Lung (tissue), 12 donors: ENCODE results near the gene FGFR3. TPM values are rescaled to one million over a fixed set of nuclear protein-coding genes. Genes with fewer than 3 reads are reported as not detected.

Experiments
- ATAC-seq: fragments of 200-7000 bp; cut with Tn5 transposase; one replicate; pipeline ENCODE4 v1.9.1; 2020; ENCODE audit warnings: moderate number of reproducible peaks; ENCODE audit not compliant: insufficient read depth, low FRiP score
- DNase-seq, 3 donors: peaks; one replicate each; pipeline ENCODE4 v3.0.0-alpha.2; 2013 to 2017
- H3K27ac ChIP-seq, 2 donors: one replicate each; pipeline ENCODE4 v1.5.1; 2013; ENCODE audit warnings: mild to moderate bottlenecking in 2 of 2, moderate library complexity in 2 of 2, control low read depth in 1 of 2, inconsistent platforms in 1 of 2, low read depth in 1 of 2, low read length in 1 of 2
- H3K27me3 ChIP-seq, 3 donors: one replicate each; pipeline ENCODE4 v1.5.1; 2013; ENCODE audit warnings: low read length in 2 of 3; ENCODE audit not compliant: control insufficient read depth in 3 of 3, insufficient read depth in 3 of 3
- H3K36me3 ChIP-seq, 4 donors: one replicate each; pipeline ENCODE4 v1.5.1; 2013; ENCODE audit warnings: low read length in 4 of 4, mild to moderate bottlenecking in 1 of 4, moderate library complexity in 1 of 4; ENCODE audit not compliant: control insufficient read depth in 4 of 4, insufficient read depth in 4 of 4
- H3K4me1 ChIP-seq, 5 donors: one replicate each; pipeline ENCODE4 v1.5.1; 2013; ENCODE audit warnings: low read length in 5 of 5, mild to moderate bottlenecking in 2 of 5, moderate library complexity in 1 of 5; ENCODE audit not compliant: control insufficient read depth in 5 of 5, insufficient read depth in 5 of 5
- H3K4me3 ChIP-seq: one replicate; pipeline ENCODE4 v1.5.1; 2013; ENCODE audit warnings: mild to moderate bottlenecking, control low read depth, moderate library complexity
- H3K9ac ChIP-seq, 2 donors: one replicate each; pipeline ENCODE4 v1.5.1; 2013; ENCODE audit warnings: low read length in 2 of 2, control low read depth in 1 of 2; ENCODE audit not compliant: insufficient read depth in 1 of 2
- H3K9me3 ChIP-seq, 4 donors: one replicate each; pipeline ENCODE4 v1.5.1; 2013; ENCODE audit warnings: low read length in 3 of 4, mild to moderate bottlenecking in 1 of 4, moderate library complexity in 1 of 4; ENCODE audit not compliant: control insufficient read depth in 4 of 4, insufficient read depth in 3 of 4
- CTCF ChIP-seq: IDR thresholded peaks from 2 replicates; pipeline ENCODE4 v1.5.1; 2012; ENCODE audit warnings: mild to moderate bottlenecking; ENCODE audit errors: control extremely low read depth, extremely low read depth
- WGBS, 2 donors: extraction: QIAGEN DNeasy Blood & Tissue Kit; methylation state at CpG; one replicate each; pipeline ENCODE4 v1.1.7; 2013; 5-methylcytosine and 5-hydroxymethylcytosine counted together
- polyA plus RNA-seq, 2 donors: library from polyadenylated mRNA; stranded (reverse); fragments of 200-250 nt; gene quantifications; one replicate each; pipeline ENCODE4 v1.2.1, GENCODE V29; 2013
- total RNA-seq, 2 donors: library from RNA; depleted of rRNA in 1 of 2; stranded (reverse); fragments of >200 nt in 1 of 2; gene quantifications; one replicate each; pipeline ENCODE4 v1.2.1, GENCODE V29; 2014 to 2021
- donor health status: control.
- donor health status: control.
- donor health status: Bipolar disorder and iron deficiency.
- donor health status: healthy.
- donor health status: DM: yes; HTN: yes; CAD: no.

The FGFR3 gene
- total and polyA plus RNA-seq, 4 donors = 8.1 to 99.3 (median 22.4) TPM

GRCh38 chr4:1788254-1788973, 4.7 kb upstream of the FGFR3 start:
- Histone ChIP-seq H3K9ac (no peak overlapping the region), H3K27me3 (no peaks in the 10 kb centered on the region), H3K27ac (no peak overlapping the region), H3K4me3 (no peak overlapping the region), H3K9me3 (no peaks in the 10 kb centered on the region), H3K36me3 (no peaks in the 10 kb centered on the region), H3K4me1 (peaks cover 0 to 18% (median 4%) of the 10 kb centered on the region in 5 donors)
- DNase-seq (no peak), ATAC-seq (no peak)
- no peak for TF ChIP-seq CTCF
- WGBS, 2 donors = 72 to 78% methylated on average over 13 of the region's 13 CpGs

- TF ChIP-seq CTCF = no peak
- no peak overlapping the region for H3K4me3 ChIP-seq
- DNase-seq = no peak
- H3K4me1 ChIP-seq = peaks cover 0 to 18% (median 7%) of the 10 kb centered on the region in 5 donors
- no peaks in the 10 kb centered on the region for H3K9me3 ChIP-seq
- H3K36me3 ChIP-seq = no peaks in the 10 kb centered on the region
- H3K27me3 ChIP-seq = no peaks in the 10 kb centered on the region
- no peak for ATAC-seq
- WGBS, 2 donors = 89 to 92% methylated on average over 21 of the region's 21 CpGs
- no peak overlapping the region for H3K27ac ChIP-seq
- H3K9ac ChIP-seq = no peak overlapping the region
These were observed 3.5 kb upstream of the FGFR3 start for GRCh38 chr4:1789552-1789951.

- 72 to 88% methylated on average over 10 of the region's 10 CpGs for WGBS, 2 donors
- no peak overlapping the region for H3K9ac ChIP-seq
- H3K4me1 ChIP-seq = peaks cover 0 to 16% (median 7%) of the 10 kb centered on the region in 5 donors
- TF ChIP-seq CTCF = no peak
- no peak overlapping the region for H3K27ac ChIP-seq
- ATAC-seq (no peak), DNase-seq (no peak)
- H3K9me3 ChIP-seq = no peaks in the 10 kb centered on the region
- no peaks in the 10 kb centered on the region for H3K27me3 ChIP-seq
- H3K36me3 ChIP-seq = no peaks in the 10 kb centered on the region
- no peak overlapping the region for H3K4me3 ChIP-seq
These were observed 3.1 kb upstream of the FGFR3 start for GRCh38 chr4:1790005-1790404.
